B cell (primary cell): ENCODE measurements around the gene NFIB. TPM values are rescaled to one million over a fixed set of nuclear protein-coding genes. Genes with fewer than 3 reads are reported as not detected.

Experiments
- ATAC-seq: fragments of 200-7000 bp; cut with Tn5 transposase; one replicate; pipeline ENCODE4 v1.10.0; 2021; ENCODE audit warnings: low read depth, mild to moderate bottlenecking, moderate number of reproducible peaks, moderate library complexity
- CTCF ChIA-PET: fragments of 350-600 bp; sonication (Branson Sonifier 250); formaldehyde crosslinking; loops from one replicate; lab custom pipeline; 2021; ENCODE audit warnings: antibody characterized with exemption, inconsistent platforms; lab: Charles Lee
- POLR2A ChIA-PET: fragments of 350-600 bp; sonication (Branson Sonifier 250); formaldehyde crosslinking; loops from one replicate; lab custom pipeline; 2021; ENCODE audit warnings: antibody characterized with exemption; lab: Charles Lee
- DNase-seq: peaks from one replicate; pipeline ENCODE4 v3.0.0; 2013
- H2AFZ ChIP-seq: 2 replicates; pipeline ENCODE4 v1.6.1; 2012; ENCODE audit warnings: mild to moderate bottlenecking, low read depth, low read length; ENCODE audit not compliant: insufficient read depth, poor library complexity, severe bottlenecking
- H3K27ac ChIP-seq, 2 donors: 1 replicate in 1 of 2; 2 replicates in 1 of 2; pipeline ENCODE4 v1.5.1; 2012 to 2013; ENCODE audit warnings: low read length in 2 of 2, mild to moderate bottlenecking in 2 of 2, moderate library complexity in 1 of 2
- H3K27me3 ChIP-seq, 4 experiments: fragments of 200-600 bp in 1 of 4; sonication (generic) in 1 of 4; replicated peaks in 1 of 4; 1 replicate in 2 of 4; 2 replicates in 2 of 4; pipeline versions ENCODE4 v1.6.1 to v1.7.0; 2013 to 2016; ENCODE audit warnings: low read length in 3 of 4, mild to moderate bottlenecking in 2 of 4, mixed read lengths in 1 of 4, moderate library complexity in 1 of 4; ENCODE audit not compliant: insufficient read depth in 4 of 4, control insufficient read depth in 3 of 4; ENCODE audit errors: control extremely low read depth in 1 of 4
- H3K36me3 ChIP-seq, 2 experiments: replicated peaks in 1 of 2; 1 replicate in 1 of 2; 2 replicates in 1 of 2; pipeline versions ENCODE4 v1.6.1 to v1.7.1; 2013; ENCODE audit warnings: low read length in 1 of 2; ENCODE audit not compliant: insufficient read depth in 2 of 2, control insufficient read depth in 1 of 2; ENCODE audit errors: control extremely low read depth in 1 of 2, extremely low read depth in 1 of 2
- H3K4me1 ChIP-seq, 2 donors: fragments of 200-600 bp in 1 of 2; sonication (generic) in 1 of 2; 1 replicate in 1 of 2; 2 replicates in 1 of 2; pipeline versions ENCODE4 v1.5.1 to v1.6.1; 2013 to 2017; ENCODE audit warnings: low read length in 2 of 2; ENCODE audit not compliant: control insufficient read depth in 2 of 2, insufficient read depth in 2 of 2
- H3K4me2 ChIP-seq: replicated peaks from 2 replicates; pipeline ENCODE3; 2012; ENCODE audit warnings: mild to moderate bottlenecking, low read depth, low read length; ENCODE audit not compliant: poor library complexity, severe bottlenecking
- H3K4me3 ChIP-seq, 5 experiments: fragments of 200-600 bp in 1 of 5; sonication (generic) in 1 of 5; 1 replicate in 3 of 5; 2 replicates in 2 of 5; pipeline versions ENCODE4 v1.5.1 to v1.7.0; 2011 to 2016; ENCODE audit warnings: low read length in 4 of 5, mild to moderate bottlenecking in 4 of 5, low read depth in 2 of 5, control low read depth in 1 of 5, moderate library complexity in 1 of 5; ENCODE audit not compliant: insufficient read depth in 1 of 5; ENCODE audit errors: control extremely low read depth in 1 of 5, extremely low read depth in 1 of 5
- H3K79me2 ChIP-seq: fragments of 200-600 bp; sonication (generic); one replicate; pipeline ENCODE4 v1.6.0; 2016; ENCODE audit warnings: low read length; ENCODE audit not compliant: control insufficient read depth, insufficient read depth
- H3K9ac ChIP-seq: fragments of 200-600 bp; sonication (generic); 2 replicates; pipeline ENCODE4 v1.6.1; 2017; ENCODE audit warnings: mild to moderate bottlenecking, low read length, moderate library complexity
- H3K9me3 ChIP-seq, 3 donors: one replicate each; pipeline versions ENCODE4 v1.6.1 to v1.7.1; 2013; ENCODE audit warnings: low read length in 2 of 3; ENCODE audit not compliant: control insufficient read depth in 2 of 3, insufficient read depth in 1 of 3; ENCODE audit errors: control extremely low read depth in 1 of 3
- H4K20me1 ChIP-seq: 2 replicates; pipeline ENCODE4 v1.6.0; 2012; ENCODE audit warnings: mild to moderate bottlenecking, low read length; ENCODE audit not compliant: insufficient read depth, control insufficient read depth, poor library complexity, severe bottlenecking
- H3K27ac Mint-ChIP-seq: one replicate; pipeline ENCODE4 v1.8.0; 2021; ENCODE audit warnings: mixed read lengths
- H3K27me3 Mint-ChIP-seq: one replicate; pipeline ENCODE4 v1.8.0; 2021; ENCODE audit warnings: mixed read lengths
- H3K4me1 Mint-ChIP-seq: one replicate; pipeline ENCODE4 v1.8.0; 2021; ENCODE audit warnings: mixed read lengths
- H3K4me3 Mint-ChIP-seq: one replicate; pipeline ENCODE4 v1.8.0; 2021; ENCODE audit warnings: mixed read lengths
- H3K9me3 Mint-ChIP-seq: one replicate; pipeline ENCODE4 v1.8.0; 2022; ENCODE audit warnings: mixed read lengths; ENCODE audit not compliant: insufficient read depth
- CTCF ChIP-seq: fragments of 200-600 bp; IDR thresholded peaks from one replicate; pipeline ENCODE4 v1.8.0; 2022; ENCODE audit warnings: antibody characterized with exemption, mild to moderate bottlenecking
- EZH2 ChIP-seq: IDR thresholded peaks from 2 replicates; pipeline ENCODE4 v1.6.1; 2012; ENCODE audit warnings: borderline replicate concordance, low read depth, mild to moderate bottlenecking, moderate library complexity, low read length; ENCODE audit not compliant: insufficient read depth, poor library complexity, severe bottlenecking
- WGBS: methylation state at CpG from one replicate; pipeline ENCODE4 v1.1.5; 2013; ENCODE audit warnings: missing lambda C conversion rate; ENCODE audit not compliant: insufficient coverage; 5-methylcytosine and 5-hydroxymethylcytosine counted together
- intact Hi-C: fragments of 100-400 bp; cut with micrococcal nuclease; formaldehyde crosslinking; loops from one replicate; pipeline ENCODE4 v1.10.0; 2022
- polyA plus RNA-seq: library from polyadenylated mRNA; depleted of rRNA; stranded (reverse); fragments of >200 nt; gene quantifications from 2 replicates; pipeline ENCODE4 v1.2.3, GENCODE V29; 2012
- total RNA-seq, 2 donors: library from RNA; stranded (reverse); fragments of 120-200 nt in 1 of 2; gene quantifications; 1 replicate in 1 of 2; 2 replicates in 1 of 2; pipeline versions ENCODE4 v1.2.3 to v1.2.4, GENCODE V29; 2013 to 2022

The NFIB gene
- total and polyA plus RNA-seq, 2 donors (not counting 1 experiment from before 2014, with no cell fraction given), result not detected

- peaks cover 31% of the 10 kb centered on the region for H3K27me3 Mint-ChIP-seq
- H3K27ac Mint-ChIP-seq, result no peak overlapping the region
- Histone ChIP-seq H3K27me3 (peaks cover 0 to 79% (median 32%) of the 10 kb centered on the region in 4 experiments), H3K4me3 (no peak overlapping the region), H3K9ac (no peak overlapping the region), H3K4me1 (peaks cover 16 to 20% of the 10 kb centered on the region in 2 donors), H3K79me2 (no peaks in the 10 kb centered on the region), H3K9me3 (peaks cover 0 to 44% (median 0%) of the 10 kb centered on the region in 3 donors), H3K27ac (no peak overlapping the region), H3K36me3 (no peaks in the 10 kb centered on the region), H3K4me2 (no peak overlapping the region), H4K20me1 (no peaks in the 10 kb centered on the region), H2AFZ (peak overlapping the region; percentile 5)
- no peaks in the 10 kb centered on the region for H3K9me3 Mint-ChIP-seq
- intact Hi-C loops, result no loop called here
- TF ChIP-seq EZH2 (no peak), CTCF (no peak)
- no peak for DNase-seq
- ChIA-PET CTCF (interaction anchor here (0.9 kb wide), 1 partner anchor 918 kb away, joined by 3 read pairs; no protein-coding TSS in a partner anchor), POLR2A (no interaction called here)
- ATAC-seq, result no peak
- H3K4me1 Mint-ChIP-seq, result peaks cover 8% of the 10 kb centered on the region
- no peak overlapping the region for H3K4me3 Mint-ChIP-seq
- WGBS, result 14% methylated on average over 32 of the region's 45 CpGs
These were observed 31.7 kb upstream of the NFIB start for GRCh38 chr9:14345354-14346230.

GRCh38 chr9:14344941-14345353 is 31.0 kb upstream of the NFIB start:
- TF ChIP-seq EZH2 (no peak), CTCF (no peak)
- CTCF ChIA-PET, result interaction anchor here (0.9 kb wide), 1 partner anchor 917 kb away, joined by 3 read pairs; no protein-coding TSS in a partner anchor
- 28% methylated on average over 5 of the region's 9 CpGs for WGBS
- H3K9me3 ChIP-seq, result peaks cover 0 to 44% (median 0%) of the 10 kb centered on the region in 3 donors
- DNase-seq, result no peak
- POLR2A ChIA-PET, result no interaction called here
- H3K4me3 Mint-ChIP-seq, result no peak overlapping the region
- H3K27me3 ChIP-seq, result peaks cover 0 to 78% (median 31%) of the 10 kb centered on the region in 4 experiments
- H3K4me2 ChIP-seq, result no peak overlapping the region
- no peak for ATAC-seq
- H3K36me3 ChIP-seq, result no peaks in the 10 kb centered on the region
- H3K27me3 Mint-ChIP-seq, result peaks cover 24% of the 10 kb centered on the region
- no peaks in the 10 kb centered on the region for H3K79me2 ChIP-seq
- peaks cover 8% of the 10 kb centered on the region for H3K4me1 Mint-ChIP-seq
- H2AFZ ChIP-seq, result no peak overlapping the region
- H3K9ac ChIP-seq, result no peak overlapping the region
- H3K4me1 ChIP-seq, result peaks cover 16 to 20% of the 10 kb centered on the region in 2 donors
- no peaks in the 10 kb centered on the region for H3K9me3 Mint-ChIP-seq
- no peak overlapping the region for H3K27ac ChIP-seq
- no peak overlapping the region for H3K27ac Mint-ChIP-seq
- H4K20me1 ChIP-seq, result no peaks in the 10 kb centered on the region
- H3K4me3 ChIP-seq, result no peak overlapping the region
- intact Hi-C loops, result no loop called here
